Retina (tissue), 1 donor: ENCODE results near the gene PJVK.
"Not testable (repeated sequence)": the region's sequence is repeated elsewhere in the genome, so short reads cannot be mapped to it uniquely, and the experiment has no call there.

Experiments used
- DNase-seq: peaks from one replicate; pipeline ENCODE4 v3.0.0-alpha.2; 2016

The PJVK gene, protein sequence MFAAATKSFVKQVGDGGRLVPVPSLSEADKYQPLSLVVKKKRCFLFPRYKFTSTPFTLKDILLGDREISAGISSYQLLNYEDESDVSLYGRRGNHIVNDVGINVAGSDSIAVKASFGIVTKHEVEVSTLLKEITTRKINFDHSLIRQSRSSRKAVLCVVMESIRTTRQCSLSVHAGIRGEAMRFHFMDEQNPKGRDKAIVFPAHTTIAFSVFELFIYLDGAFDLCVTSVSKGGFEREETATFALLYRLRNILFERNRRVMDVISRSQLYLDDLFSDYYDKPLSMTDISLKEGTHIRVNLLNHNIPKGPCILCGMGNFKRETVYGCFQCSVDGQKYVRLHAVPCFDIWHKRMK

DNA sequence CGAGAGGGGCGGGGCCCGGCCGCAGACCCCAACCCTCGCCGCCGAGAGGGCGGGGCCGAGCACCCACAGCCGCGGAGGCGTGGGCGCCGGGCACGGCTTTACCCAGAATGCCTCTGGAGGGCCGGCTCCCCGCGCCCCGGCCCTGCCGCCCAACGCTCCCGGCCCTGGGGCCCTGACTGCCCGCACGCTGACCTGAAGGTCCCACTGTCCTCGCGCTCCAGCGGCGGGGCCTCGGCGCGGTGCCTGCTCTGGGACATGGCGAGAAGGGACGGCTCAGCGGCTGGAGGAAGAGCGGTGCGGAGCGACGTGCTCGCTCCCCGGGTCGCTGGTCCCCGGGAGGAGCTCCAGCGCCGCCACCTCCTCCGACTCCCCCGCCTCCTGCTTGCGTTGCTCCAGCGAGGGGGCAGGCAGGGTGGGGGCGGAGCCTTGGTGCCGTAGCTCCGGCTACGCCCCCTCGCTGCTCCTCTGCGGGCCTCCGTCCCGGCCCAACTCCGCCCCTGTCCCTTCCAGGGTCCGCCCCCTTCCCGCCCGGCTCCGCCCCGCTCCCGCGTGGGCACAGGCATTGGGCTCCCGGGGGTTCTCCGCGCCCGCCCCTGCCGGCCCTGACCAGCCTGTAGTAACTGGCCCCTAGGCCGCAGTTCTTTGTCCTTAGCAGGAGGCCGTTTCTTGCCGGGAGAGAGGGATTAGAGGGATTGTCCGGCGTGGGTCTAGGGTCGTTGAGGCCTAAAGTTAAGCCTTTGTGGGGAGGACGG, at the start of gene PJVK, which contains the start of gene PRKRA:
TSS of gene PJVK (plus strand) at position 605 of the 752 bp plus-strand sequence. CDS start 2,032 bp downstream, outside the sequence.
TSS of gene PRKRA (minus strand) at position 402 of the 752 bp plus-strand sequence. CDS start at position 257, 145 bp downstream.
- DNase-seq = peak; percentile 99

DNA sequence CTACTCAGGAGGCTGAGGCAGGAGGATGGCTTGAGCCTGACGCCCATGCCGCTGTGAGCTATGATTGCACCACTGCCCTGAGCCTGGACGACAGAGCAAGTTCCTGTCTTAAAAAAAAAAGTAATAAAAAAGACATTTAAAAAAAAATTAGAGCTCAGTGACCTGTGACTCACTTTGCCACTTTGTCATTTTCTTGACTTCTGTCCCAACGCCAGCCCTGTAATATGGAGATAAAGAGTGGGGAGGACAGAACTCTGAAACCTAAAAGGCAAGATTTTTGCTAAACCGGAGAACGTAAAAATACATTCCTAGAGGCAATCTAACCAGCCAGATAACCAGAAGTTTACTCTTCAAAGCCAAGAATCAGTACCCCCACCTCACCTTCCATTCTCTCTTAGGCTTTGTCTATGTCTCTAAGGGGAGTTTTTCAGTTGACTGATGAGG, 49.2 kb upstream of the PJVK start:
- no peak for DNase-seq

GRCh38 chr2:178403671-178404306, 47.4 kb upstream of the PJVK start:
- no peak for DNase-seq

DNA sequence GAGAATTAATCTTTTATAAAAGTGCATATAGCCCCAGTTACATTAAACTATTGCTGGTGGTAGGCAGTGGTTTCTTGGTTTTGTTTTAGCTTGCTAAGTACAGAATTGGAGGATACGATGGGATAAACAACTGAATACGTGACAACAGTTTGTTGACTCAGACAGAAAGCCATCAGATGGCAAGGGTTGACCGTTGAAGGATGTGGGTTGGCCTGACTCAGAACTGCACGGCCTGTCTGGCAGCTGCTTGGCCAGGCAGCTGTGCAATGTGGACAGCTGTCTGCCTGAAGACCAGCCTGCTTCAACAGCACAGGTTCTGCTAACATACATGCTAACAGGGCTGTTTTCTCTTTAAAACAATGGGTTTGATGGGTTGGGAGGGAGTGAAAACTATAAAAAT, 46.8 kb upstream of the PJVK start:
- peak; percentile 13 for DNase-seq

GRCh38 chr2:178409261-178409660, 41.9 kb upstream of the PJVK start:
- DNase-seq = no peak

GRCh38 chr2:178412047-178412446, 39.1 kb upstream of the PJVK start:
- DNase-seq = no peak

DNA sequence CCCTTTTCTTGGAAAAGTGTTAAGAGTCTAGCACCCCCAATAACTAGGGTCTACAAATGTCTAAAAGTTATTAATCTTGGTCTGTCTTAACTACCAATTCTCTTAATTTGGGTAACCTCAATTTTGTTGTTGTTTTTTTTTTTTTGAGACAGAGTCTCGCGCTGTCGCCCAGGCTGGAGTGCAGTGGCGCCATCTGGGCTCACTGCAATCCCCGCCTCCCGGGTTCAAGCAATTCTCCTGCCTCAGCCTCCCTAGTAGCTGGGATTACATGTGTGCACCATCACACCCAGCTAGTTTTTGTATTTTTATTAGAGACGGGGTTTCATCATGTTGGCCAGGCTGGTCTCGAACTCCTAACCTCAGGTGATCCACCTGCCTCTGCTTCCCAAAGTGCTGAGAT, 38.7 kb upstream of the PJVK start:
- DNase-seq = not testable (repeated sequence)

DNA sequence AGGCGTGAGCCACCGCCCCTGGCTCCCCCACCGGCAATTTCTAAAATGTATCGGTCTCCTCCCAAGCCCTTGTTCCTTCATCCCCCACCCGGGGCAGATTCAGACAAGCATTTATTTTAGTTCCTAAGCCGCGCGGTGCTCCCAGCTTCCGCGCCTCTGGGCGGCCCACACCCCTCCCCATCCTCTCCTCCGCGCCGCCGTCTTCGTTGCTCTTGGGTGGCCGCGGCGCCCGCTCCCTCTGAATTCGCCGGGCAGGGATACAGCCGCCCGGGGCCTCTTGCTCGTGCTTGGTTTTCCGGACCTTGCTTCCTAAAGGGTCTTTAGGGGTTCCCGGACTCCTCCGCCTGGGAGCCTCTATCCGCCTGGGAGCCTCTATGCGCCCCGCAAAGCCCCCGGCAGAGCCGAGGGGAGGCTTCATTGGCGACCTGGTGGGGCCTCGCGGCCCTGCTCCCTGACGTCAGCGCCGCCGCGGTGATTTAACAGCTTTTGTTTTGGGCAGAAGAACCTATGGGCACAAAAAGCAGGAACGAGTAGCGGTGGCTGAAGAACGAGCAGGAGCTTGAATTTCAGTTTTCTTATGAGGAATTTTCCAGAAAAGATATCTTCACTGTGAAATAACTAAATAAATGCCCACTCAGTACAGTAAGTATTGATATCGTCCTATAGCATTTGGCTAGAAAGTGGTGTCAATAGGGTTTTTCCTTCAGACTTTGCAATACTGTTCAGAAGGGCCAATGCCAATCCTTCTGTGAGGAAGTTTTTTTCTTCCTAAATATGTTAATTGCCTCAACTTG, 37.5 kb upstream of the PJVK start:
- DNase-seq = peak; percentile 95

GRCh38 chr2:178414266-178415247, 36.6 kb upstream of the PJVK start:
- peak; percentile 90 for DNase-seq

DNA sequence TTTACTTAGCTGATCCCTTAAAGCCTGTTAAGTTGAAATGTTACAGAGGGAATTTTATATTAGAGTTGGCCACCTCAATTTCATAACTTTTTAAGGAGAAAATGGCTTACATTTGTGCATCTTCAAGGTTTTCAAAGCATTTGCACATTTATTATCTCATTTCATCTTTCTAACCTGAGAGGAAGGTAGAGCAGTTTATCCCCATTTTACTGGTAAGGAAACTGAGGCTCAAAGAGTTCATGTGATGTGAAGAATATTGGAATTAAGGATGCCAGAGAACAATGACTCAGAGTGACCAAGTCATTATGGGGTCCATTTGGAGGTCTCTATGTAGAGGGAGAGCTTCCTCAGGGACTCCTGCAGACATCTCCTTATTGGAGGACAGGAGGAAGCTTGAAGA, 35.2 kb upstream of the PJVK start:
- DNase-seq = no peak

GRCh38 chr2:178417916-178418315, 33.3 kb upstream of the PJVK start:
- no peak for DNase-seq

DNA sequence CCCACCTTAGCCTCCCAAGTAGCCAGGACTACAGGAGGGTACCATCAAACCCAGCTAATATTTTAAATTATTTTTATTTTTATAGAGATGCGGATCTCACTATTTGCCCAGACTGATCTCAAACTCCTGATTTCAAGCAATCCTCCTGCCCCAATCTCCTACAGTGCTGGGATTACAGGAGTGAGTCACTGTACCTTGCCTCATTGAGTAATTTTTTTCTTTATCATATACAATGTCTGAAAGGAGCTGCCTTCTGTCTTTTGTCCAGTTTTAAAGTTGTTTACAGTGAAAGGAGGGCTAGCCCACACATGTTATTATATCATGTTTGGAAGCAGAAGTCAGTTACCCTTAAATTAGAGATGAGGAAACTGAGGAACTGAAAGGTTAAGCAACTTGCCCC, 32.8 kb upstream of the PJVK start:
- no peak for DNase-seq

GRCh38 chr2:178419123-178419522, 32.1 kb upstream of the PJVK start:
- no peak for DNase-seq

GRCh38 chr2:178420463-178420999, 30.6 kb upstream of the PJVK start:
- no peak for DNase-seq

- DNase-seq = no peak
Observed at GRCh38 chr2:178422097-178422496, 29.1 kb upstream of the PJVK start.

DNA sequence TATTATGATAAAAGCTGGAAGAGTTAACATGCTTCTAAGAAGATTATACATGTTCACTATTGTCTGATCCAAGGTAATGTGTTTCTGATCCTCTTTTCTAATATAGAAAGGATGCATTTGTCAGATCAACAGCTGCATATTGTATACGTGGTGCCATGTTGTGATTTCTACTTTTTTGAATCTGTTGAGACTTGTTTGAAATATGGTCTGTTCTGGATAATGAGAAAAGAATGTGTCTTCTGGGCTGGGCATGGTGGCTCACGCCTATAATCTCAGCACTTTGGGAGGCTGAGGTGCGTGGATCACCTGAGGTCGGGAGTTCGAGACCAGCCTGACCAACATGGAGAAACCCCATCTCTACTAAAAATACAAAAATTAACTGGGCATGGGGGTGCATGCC, 27.4 kb upstream of the PJVK start:
- DNase-seq = not testable (repeated sequence)

- no peak for DNase-seq
Observed at GRCh38 chr2:178425255-178425827, 25.8 kb upstream of the PJVK start.

DNA sequence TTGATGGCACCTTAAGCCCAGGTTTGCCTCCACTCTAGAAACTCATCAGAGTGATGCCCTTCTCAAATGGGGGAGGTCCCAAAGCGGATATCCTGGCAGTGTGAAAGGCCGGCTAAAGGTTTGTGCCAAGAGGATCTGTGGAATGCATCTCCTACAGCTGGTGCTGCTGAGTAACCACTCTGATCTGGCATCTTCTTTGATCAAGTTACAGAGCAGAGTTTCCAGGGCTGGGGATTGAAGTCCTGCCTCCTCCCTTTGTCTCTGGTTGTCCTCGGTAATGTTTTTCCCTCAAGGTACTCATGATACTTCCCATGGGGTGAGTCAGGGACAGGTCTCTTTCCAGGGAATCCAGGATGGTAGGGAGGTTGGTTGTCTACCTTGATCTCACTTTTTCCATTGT, 24.8 kb upstream of the PJVK start:
- DNase-seq = no peak

DNA sequence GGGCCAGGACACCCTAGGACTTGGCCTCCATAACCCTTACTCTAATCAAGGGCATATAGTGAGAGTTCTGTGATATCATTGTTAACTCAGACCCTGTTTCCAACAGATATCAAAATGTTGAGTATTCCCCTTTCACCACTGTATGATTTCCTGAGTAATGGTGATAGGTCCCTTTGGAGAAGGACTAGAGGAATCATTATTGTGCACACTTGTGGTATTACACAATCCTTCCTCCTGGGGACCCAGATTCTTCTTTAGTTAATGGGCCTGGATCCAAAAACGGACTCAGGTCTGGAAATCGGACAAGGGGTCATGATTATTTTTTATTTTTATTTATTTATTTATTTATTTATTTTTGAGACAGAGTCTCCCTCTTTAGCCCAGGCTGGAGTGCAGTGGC, 23.7 kb upstream of the PJVK start:
- DNase-seq = no peak

DNA sequence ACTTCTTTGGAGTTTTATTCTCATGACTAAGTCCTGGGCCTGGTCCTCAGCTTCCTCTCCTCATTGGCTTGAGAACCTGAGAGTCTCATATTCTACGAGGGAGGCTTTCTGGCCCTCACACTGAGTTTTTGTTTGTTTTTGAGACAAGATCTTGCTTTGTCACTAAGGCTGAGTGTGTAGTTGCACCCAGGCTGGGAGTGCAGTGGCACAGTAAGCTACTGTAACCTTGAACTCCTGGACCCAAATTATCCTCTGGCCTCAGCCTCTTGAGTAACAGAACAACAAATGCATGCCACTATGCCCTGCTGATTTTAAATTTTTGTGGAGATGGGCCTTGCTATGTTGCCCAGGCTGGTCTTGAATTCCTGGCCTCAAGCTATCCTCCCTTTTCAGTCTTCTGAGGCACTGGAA, 22.8 kb upstream of the PJVK start:
- DNase-seq = no peak

DNA sequence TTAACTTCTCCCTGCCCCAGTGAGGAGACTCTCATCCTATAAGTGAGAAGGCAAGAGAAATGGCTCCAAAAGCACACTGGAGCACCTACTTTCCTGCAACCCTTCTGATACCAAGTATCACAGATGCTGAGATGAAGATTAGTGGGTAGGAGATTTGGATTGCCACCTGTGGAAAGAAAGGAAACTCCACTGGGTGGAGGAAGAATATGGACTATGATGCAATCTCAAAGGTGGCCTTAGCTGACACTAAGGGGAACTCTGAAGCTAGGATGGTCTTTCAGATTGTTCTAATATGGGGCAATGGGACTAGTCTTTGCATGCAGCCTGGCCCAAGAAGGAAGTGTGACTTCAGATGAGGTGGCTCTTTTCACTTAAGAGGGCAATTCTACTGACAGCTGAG, 21.8 kb upstream of the PJVK start:
- DNase-seq = no peak
